ENCODE data around the gene PLXNB2.

GRCh38 chr22:50342651-50343540 is 35.5 kb upstream of the PLXNB2 start, which contains the start of gene PPP6R2:
- TF ChIP-seq CTCF (IDR thresholded peaks at IDR 0.05) (no peak), POLR2A (IDR thresholded peaks at IDR 0.05) (no peak)
